GM12878 (cell line): ENCODE results near the gene KIAA0408. TPM values are rescaled to one million over a fixed set of nuclear protein-coding genes. Genes with fewer than 3 reads are reported as not detected.

Source experiments
- ATAC-seq: fragments of 200-7000 bp; cut with Tn5 transposase; 3 replicates; pipeline ENCODE4 v1.9.1; 2020; ENCODE audit warnings: mild to moderate bottlenecking, moderate library complexity
- BruUV-seq: library from RNA; stranded (reverse); fragments of 400-500 nt; replicated peaks from 2 replicates; lab custom pipeline; 2021; lab: Mats Ljungman, UMichigan
- CTCF ChIA-PET: fragments of 300-600 bp; sonication (Branson Sonifier 250); formaldehyde crosslinking; extraction: SDS; loops from one replicate; lab custom pipeline; 2021; ENCODE audit warnings: inconsistent platforms; lab: Yijun Ruan, JAX
- POLR2A ChIA-PET: fragments of 350-600 bp; formaldehyde crosslinking; extraction: SDS; loops from one replicate; lab custom pipeline; 2021; ENCODE audit warnings: inconsistent platforms; lab: Charles Lee
- RAD21 ChIA-PET: fragments of 300-600 bp; sonication (Branson Sonifier 250); formaldehyde crosslinking; loops from one replicate; lab custom pipeline; 2023; ENCODE audit warnings: antibody characterized with exemption; ENCODE audit not compliant: unreplicated experiment; lab: Charles Lee
- SMC1A ChIA-PET: fragments of 300-600 bp; sonication (Branson Sonifier 250); formaldehyde crosslinking; loops from one replicate; lab custom pipeline; 2023; ENCODE audit not compliant: unreplicated experiment, uncharacterized antibody; lab: Charles Lee
- DNase-seq: peaks from one replicate; pipeline ENCODE4 v3.0.0-alpha.2; 2011; ENCODE audit warnings: low read depth, low spot score
- FAIRE-seq: peaks from 3 replicates; lab custom pipeline; 2011; peaks lifted over from hg19 to GRCh38; lab: Jason Lieb, UNC
- H2AFZ ChIP-seq: 2 replicates; pipeline ENCODE4 v1.6.0; 2011; ENCODE audit warnings: low read depth, low read length, control low read depth; ENCODE audit not compliant: control insufficient read depth
- H3K27ac ChIP-seq: 2 replicates; pipeline ENCODE4 v1.5.1; 2011; ENCODE audit warnings: control low read depth; ENCODE audit not compliant: control insufficient read depth, insufficient read depth
- H3K27me3 ChIP-seq, 2 experiments: replicated peaks in 1 of 2; 2 replicates each; pipeline versions ENCODE4 v1.6.0 to v1.6.1; 2011; ENCODE audit warnings: low read length in 1 of 2; ENCODE audit not compliant: control insufficient read depth in 2 of 2, insufficient read depth in 2 of 2
- H3K36me3 ChIP-seq, 2 experiments: 2 replicates each; pipeline ENCODE4 v1.5.1; 2011; ENCODE audit warnings: low read length in 1 of 2; ENCODE audit not compliant: control insufficient read depth in 2 of 2, insufficient read depth in 2 of 2
- H3K4me1 ChIP-seq: 2 replicates; pipeline ENCODE4 v1.6.1; 2011; ENCODE audit warnings: mild to moderate bottlenecking, low read length, moderate library complexity, mixed read lengths; ENCODE audit not compliant: control insufficient read depth, insufficient read depth
- H3K4me2 ChIP-seq: 2 replicates; pipeline ENCODE4 v1.6.0; 2011; ENCODE audit warnings: control low read depth; ENCODE audit not compliant: control insufficient read depth, insufficient read depth
- H3K4me3 ChIP-seq: fragments of 200-600 bp; sonication (generic); 2 replicates; pipeline ENCODE4 v1.5.1; 2016
- H3K79me2 ChIP-seq: 2 replicates; pipeline ENCODE4 v1.6.0; 2011; ENCODE audit warnings: low read length; ENCODE audit not compliant: control insufficient read depth, insufficient read depth
- H3K9ac ChIP-seq: 2 replicates; pipeline ENCODE4 v1.8.0; 2011; ENCODE audit warnings: low read length, control low read depth, mixed read lengths; ENCODE audit not compliant: control insufficient read depth, insufficient read depth
- H3K9me3 ChIP-seq: replicated peaks from 3 replicates; pipeline ENCODE4 v1.5.1; 2011; ENCODE audit warnings: mild to moderate bottlenecking, low read length; ENCODE audit not compliant: control insufficient read depth, insufficient read depth
- H4K20me1 ChIP-seq: 2 replicates; pipeline ENCODE4 v1.6.0; 2011; ENCODE audit not compliant: control insufficient read depth, insufficient read depth
- CTCF ChIP-seq, 3 experiments: IDR thresholded peaks in 2 of 3; conservative IDR thresholded peaks in 1 of 3; 2 replicates each; pipeline ENCODE4 v1.5.1; 2011; ENCODE audit warnings: low read depth in 3 of 3, low read length in 3 of 3, mild to moderate bottlenecking in 3 of 3, control low read depth in 2 of 3, moderate library complexity in 2 of 3, inconsistent platforms in 1 of 3, mixed read lengths in 1 of 3; ENCODE audit not compliant: control insufficient read depth in 2 of 3, insufficient read depth in 1 of 3; ENCODE audit errors: extremely low read depth in 1 of 3
- E2F8 ChIP-seq: fragments of 450-650 bp; IDR thresholded peaks from 2 replicates; pipeline ENCODE4 v1.6.1; 2018; ENCODE audit warnings: mild to moderate bottlenecking, low read depth, moderate library complexity; ENCODE audit not compliant: partially characterized antibody
- NRF1 ChIP-seq: conservative IDR thresholded peaks from 2 replicates; pipeline ENCODE4 v1.6.1; 2011; ENCODE audit warnings: mild to moderate bottlenecking, low read depth, low read length, improper control_type of control experiment
- TAF1 ChIP-seq: IDR thresholded peaks from 2 replicates; pipeline ENCODE4 v1.6.1; 2011; ENCODE audit warnings: mild to moderate bottlenecking, low read depth, low read length, borderline replicate concordance
- ZNF217 ChIP-seq: fragments of 450-650 bp; IDR thresholded peaks from 2 replicates; pipeline ENCODE4 v1.6.1; 2017; ENCODE audit warnings: antibody characterized with exemption, mild to moderate bottlenecking
- ZZZ3 ChIP-seq: IDR thresholded peaks from 2 replicates; pipeline ENCODE4 v1.6.1; 2011; ENCODE audit warnings: low read depth; ENCODE audit not compliant: control insufficient read depth, insufficient read length
- WGBS: methylation state at CpG from one replicate; pipeline ENCODE4 v1.1.6; 2016; ENCODE audit warnings: low lambda C conversion rate; ENCODE audit not compliant: insufficient replicate concordance, insufficient coverage; ENCODE audit errors: missing lambda C conversion rate; 5-methylcytosine and 5-hydroxymethylcytosine counted together
- in situ Hi-C: fragments of 300-500 bp; cut with MboI; formaldehyde crosslinking; loops from 9 replicates; pipeline ENCODE4 v1.14.3; 2018; ENCODE audit warnings: mixed read lengths
- intact Hi-C: fragments of 100-400 bp; cut with micrococcal nuclease; formaldehyde crosslinking; loops from one replicate; pipeline ENCODE4 v1.14.2; 2022; ENCODE audit not compliant: unreplicated experiment
- polyA plus RNA-seq, 11 experiments: library from polyadenylated mRNA; depleted of rRNA in 4 of 11; unstranded in 6 of 11; stranded (reverse) in 5 of 11; fragments of >200 nt; fragmentation: Nextera tagmentation in 4 of 11; fragmentation: Illumina TruSeq in 1 of 11; extraction: Ambion mirVana in 4 of 11; extraction: Trizol in 1 of 11; gene quantifications; 1 replicate in 1 of 11; 2 replicates in 10 of 11; pipeline versions ENCODE4 v1.2.1 to v1.2.3, GENCODE V29; 2011 to 2016; ENCODE audit warnings: inconsistent platforms in 2 of 11, missing spikeins in 2 of 11, low read depth in 1 of 11
- total RNA-seq, 4 experiments: library from RNA; depleted of rRNA in 3 of 4; stranded (reverse); fragments of >200 nt in 3 of 4; fragmentation: Illumina TruSeq in 1 of 4; extraction: Trizol in 1 of 4; gene quantifications; 2 replicates each; pipeline versions ENCODE4 v1.2.1 to v1.2.3, GENCODE V29; 2013 to 2021

Gene KIAA0408
- total and polyA plus RNA-seq, 10 of the 15 experiments (the other 5 are each of a cell fraction or from before 2014, with no cell fraction given) = 0.03 to 0.30 (median 0.06) TPM; not detected in 4

- H3K27me3 ChIP-seq = peaks cover 0 to 2% of the 10 kb centered on the region in 2 experiments; a peak in 1 of 4 replicates
- 36% methylated on average over 3 of the region's 3 CpGs for WGBS
- H4K20me1 ChIP-seq = no peaks in the 10 kb centered on the region
- ChIA-PET POLR2A (interaction anchor here (0.6 kb wide), 1 partner anchor 795 kb away, joined by 3 read pairs; no protein-coding TSS in a partner anchor), RAD21 (no interaction called here), CTCF (no interaction called here), SMC1A (interaction anchor here (0.9 kb wide), 1 partner anchor 146 kb away, joined by 3 read pairs; no protein-coding TSS in a partner anchor)
- H3K9me3 ChIP-seq = no peaks in the 10 kb centered on the region
- no peak for ATAC-seq
- intact Hi-C loops (no loop called here), in situ Hi-C loops (no loop called here)
- H3K79me2 ChIP-seq = no peaks in the 10 kb centered on the region
- H3K27ac ChIP-seq = no peak overlapping the region
- H3K36me3 ChIP-seq = no peaks in the 10 kb centered on the region
- no peak overlapping the region for H2AFZ ChIP-seq
- no peak for TF ChIP-seq NRF1
- no peak for TF ChIP-seq ZNF217
- no peak for TF ChIP-seq CTCF (IDR thresholded peaks at IDR 0.05 in 2 of 3, conservative IDR thresholded peaks at IDR 0.05 in 1 of 3; ENCODE audit: control insufficient read depth in 2 of 3, extremely low read depth in 1 of 3, insufficient read depth in 1 of 3, low read depth in 3 of 3, low read length in 3 of 3)
- no peak for TF ChIP-seq TAF1
- TF ChIP-seq E2F8 = no peak
- no peak for TF ChIP-seq ZZZ3
- no peak overlapping the region for H3K4me2 ChIP-seq
- no peak overlapping the region for H3K4me3 ChIP-seq
- FAIRE-seq = no peak
- H3K4me1 ChIP-seq = no peaks in the 10 kb centered on the region
- no peak for DNase-seq
- no TSS peak for BruUV-seq
- no peak overlapping the region for H3K9ac ChIP-seq
These were observed 7.8 kb downstream of the KIAA0408 start for GRCh38 chr6:127451388-127451787.
